C4-2B (cell line): ENCODE results near the gene KRT39.

Experiments
- H3K27ac ChIP-seq: fragments of 450-650 bp; 2 replicates; pipeline ENCODE4 v1.5.1; 2017
- CTCF ChIP-seq: fragments of 450-650 bp; conservative IDR thresholded peaks from 2 replicates; pipeline ENCODE4 v1.5.1; 2017; ENCODE audit warnings: mild to moderate bottlenecking
- ZFX ChIP-seq: fragments of 450-650 bp; IDR thresholded peaks from 2 replicates; pipeline ENCODE4 v1.6.1; 2017

KRT39 gene

GRCh38 chr17:40966848-40967247 lies at the start of gene KRT39:
TSS of gene KRT39 (minus strand) at chr17:40966948. CDS start at chr17:40966856, 92 bp downstream.
- TF ChIP-seq CTCF (no peak), ZFX (no peak)

DNA sequence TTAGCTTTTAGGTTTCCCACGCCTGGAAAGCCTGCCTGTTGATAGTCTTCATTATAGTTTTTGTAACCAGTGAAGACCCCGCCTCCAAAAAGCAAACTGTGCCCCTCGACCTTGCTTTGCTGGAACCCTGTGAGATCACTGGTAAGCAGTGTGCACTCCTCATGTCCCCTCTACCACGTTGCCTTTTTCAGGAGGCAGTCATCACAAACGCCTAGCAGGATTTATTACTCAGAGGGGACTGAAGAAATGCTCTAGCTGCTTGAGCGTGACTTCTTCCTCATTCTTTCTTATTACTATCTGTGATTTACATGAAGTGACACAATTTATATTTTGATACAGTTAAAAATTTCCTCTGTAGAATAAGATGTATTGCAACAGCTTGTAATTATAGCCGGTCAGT lies 48.7 kb upstream of the KRT39 start:
- H3K27ac ChIP-seq = no peak overlapping the region
- TF ChIP-seq ZFX = no peak

More at GRCh38 chr17:40966848-40967247, at the start of gene KRT39:
- H3K27ac ChIP-seq = no peak within 1 kb of the TSS

DNA sequence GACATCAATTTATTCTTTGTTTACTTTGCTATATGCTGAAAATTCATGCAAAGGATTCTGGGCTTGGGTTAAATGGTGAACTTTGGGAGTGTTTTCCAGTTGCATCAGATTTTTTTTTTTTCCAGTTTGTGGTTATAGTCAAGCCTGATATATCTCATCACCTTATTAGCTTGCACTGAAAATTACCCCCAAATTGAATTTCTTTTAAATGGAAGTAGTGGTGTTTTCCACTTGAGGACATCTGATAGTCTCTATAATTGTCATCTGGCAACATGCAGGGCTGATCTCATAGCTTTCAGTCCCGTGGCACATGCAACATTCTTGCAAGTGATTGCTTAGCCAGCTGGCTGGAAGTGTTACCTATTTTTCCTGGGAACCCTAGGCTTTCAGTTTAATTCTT lies 46.9 kb upstream of the KRT39 start:
- H3K27ac ChIP-seq = no peak overlapping the region
- TF ChIP-seq ZFX (no peak), CTCF (no peak)

DNA sequence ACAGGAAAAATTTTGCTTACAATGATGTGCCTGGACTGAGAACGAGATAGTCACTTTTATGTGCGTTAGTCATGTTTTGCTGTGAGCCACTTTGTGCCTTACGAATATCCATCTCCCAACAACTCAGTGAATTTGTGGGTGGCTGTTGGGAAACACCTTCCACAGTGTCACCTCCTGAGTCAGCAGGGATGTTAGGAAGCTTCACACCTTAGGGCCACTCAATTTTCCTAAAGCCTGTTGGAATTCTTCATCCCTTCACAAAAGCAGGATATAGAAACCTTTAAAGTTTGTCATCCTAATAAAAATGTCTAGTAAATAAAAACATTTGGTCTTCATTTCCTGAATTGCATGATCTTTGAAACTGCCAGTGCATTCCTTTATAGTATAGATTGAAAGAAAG lies 46.4 kb upstream of the KRT39 start:
- H3K27ac ChIP-seq = no peak overlapping the region
- TF ChIP-seq CTCF (no peak), ZFX (no peak)

DNA sequence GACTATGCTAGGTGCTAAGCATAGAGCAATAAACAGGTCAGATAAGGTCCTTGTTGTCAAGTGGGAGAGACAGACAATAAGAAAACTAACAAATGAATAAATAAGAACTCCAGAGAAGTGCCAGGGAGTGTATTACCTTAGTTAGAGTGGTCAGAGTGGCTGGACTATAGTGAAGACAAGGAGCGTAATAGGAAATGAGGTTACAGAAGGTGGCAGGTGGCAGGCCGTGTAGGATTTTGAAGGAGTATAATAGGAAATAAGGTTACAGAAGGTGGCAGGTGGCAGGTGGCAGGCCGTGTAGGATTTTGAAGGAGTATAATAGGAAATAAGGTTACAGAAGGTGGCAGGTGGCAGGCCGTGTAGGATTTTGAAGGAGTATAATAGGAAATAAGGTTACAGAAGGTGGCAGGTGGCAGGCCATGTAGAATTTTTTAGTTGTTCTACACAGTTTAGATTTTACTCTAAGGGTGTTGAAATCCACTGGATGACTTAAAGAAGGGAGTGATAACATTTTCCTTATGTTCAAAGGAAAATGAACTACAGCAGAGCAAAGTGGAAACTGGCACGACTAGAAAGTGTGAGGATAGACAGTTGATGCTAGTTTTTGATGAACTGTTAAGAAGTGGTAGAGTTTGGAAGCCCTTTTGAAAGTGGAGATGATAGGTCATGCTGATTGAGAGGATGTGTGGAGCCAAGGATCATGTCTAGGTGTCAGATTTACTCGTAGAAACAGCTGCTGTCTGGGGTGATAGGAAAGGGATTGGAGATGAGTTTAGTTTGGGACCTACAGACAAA lies 45.8 kb upstream of the KRT39 start:
- TF ChIP-seq CTCF = no peak
- no peak overlapping the region for H3K27ac ChIP-seq

DNA sequence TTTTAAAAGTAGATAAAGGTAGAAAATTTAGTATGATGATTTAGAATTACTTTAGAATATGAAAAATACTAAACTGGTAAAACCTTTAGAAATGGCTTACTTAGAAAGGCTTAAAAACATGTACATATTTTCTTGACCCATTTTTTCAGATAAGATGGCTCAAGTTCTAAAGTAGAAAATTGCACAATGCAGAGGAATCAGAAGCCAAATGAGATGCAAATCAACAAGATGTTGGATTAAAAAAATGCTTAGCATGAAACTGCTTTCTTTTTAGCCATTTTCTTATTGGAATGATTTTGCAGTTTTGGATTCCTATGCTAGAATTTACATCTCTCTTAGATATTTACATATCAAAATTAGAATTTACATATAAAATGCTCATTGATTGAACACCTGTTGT lies 43.7 kb upstream of the KRT39 start:
- TF ChIP-seq ZFX (no peak), CTCF (no peak)
- no peak overlapping the region for H3K27ac ChIP-seq

DNA sequence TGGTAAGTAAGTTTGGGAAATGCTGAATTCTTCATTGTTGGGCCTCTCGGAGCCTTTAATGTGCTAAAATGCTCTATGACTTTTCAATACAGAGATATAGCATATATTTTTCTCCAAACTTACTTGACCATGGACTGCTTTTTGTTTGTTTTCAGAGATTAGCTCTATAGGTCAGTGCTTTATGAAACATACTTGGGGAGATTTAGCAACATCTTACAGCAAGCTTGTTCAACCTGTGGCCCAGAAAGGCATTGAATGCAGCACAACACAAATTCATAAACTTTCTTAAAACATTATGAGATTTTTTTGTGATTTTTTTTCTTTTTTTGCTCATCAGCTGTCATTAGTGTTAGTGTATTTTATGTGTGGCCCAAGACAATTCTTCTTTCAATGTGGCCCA lies 43.2 kb upstream of the KRT39 start:
- no peak overlapping the region for H3K27ac ChIP-seq
- TF ChIP-seq CTCF = no peak
- TF ChIP-seq ZFX = no peak

GRCh38 chr17:41009301-41009760 lies 42.6 kb upstream of the KRT39 start:
- no peak for TF ChIP-seq CTCF
- TF ChIP-seq ZFX = no peak
- no peak overlapping the region for H3K27ac ChIP-seq
